ENCODE data around the gene ZNF575.
A peak's percentile ranks its signal among the peaks of the same experiment; 100 is the strongest.

Gene ZNF575

GRCh38 chr19:43489310-43489709, 43.7 kb upstream of the ZNF575 start:
- Histone ChIP-seq H3K9me3 (ENCODE audit: control insufficient read depth, insufficient read depth, low read depth, low read length) (no peaks in the 10 kb centered on the region), H3K36me3 (ENCODE audit: control insufficient read depth in 2 of 2, insufficient read depth in 1 of 2, low read length in 2 of 2) (peaks cover 5 to 22% of the 10 kb centered on the region in 2 experiments), H3K4me1 (ENCODE audit: control insufficient read depth, insufficient read depth, low read length) (no peaks in the 10 kb centered on the region), H3K4me3 (ENCODE audit: low read depth, low read length) (no peak overlapping the region), H3K27ac (ENCODE audit: extremely low read depth, low read depth, low read length) (no peak overlapping the region)
- ChIA-PET CTCF (interaction anchor here (0.7 to 1.7 kb wide), 3 partner anchors 15 to 43 kb away, joined by 3 to 6 read pairs (median 3); no protein-coding TSS in a partner anchor), POLR2A (interaction anchor here (1.5 to 2.9 kb wide), 2 partner anchors 15 to 26 kb away, joined by 7 to 11 read pairs; partner anchors contain the start of gene PHLDB3)
- TF ChIP-seq, protein P1, sequence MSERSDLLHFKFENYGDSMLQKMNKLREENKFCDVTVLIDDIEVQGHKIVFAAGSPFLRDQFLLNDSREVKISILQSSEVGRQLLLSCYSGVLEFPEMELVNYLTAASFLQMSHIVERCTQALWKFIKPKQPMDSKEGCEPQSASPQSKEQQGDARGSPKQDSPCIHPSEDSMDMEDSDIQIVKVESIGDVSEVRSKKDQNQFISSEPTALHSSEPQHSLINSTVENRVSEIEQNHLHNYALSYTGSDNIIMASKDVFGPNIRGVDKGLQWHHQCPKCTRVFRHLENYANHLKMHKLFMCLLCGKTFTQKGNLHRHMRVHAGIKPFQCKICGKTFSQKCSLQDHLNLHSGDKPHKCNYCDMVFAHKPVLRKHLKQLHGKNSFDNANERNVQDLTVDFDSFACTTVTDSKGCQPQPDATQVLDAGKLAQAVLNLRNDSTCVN (tag by site-specific recombination; optimal IDR thresholded peaks at IDR 0.05): no peak
- no peak for TF ChIP-seq ZNF248 (tag by site-specific recombination; IDR thresholded peaks at IDR 0.05)
- TF ChIP-seq ZNF114 (tag by site-specific recombination; IDR thresholded peaks at IDR 0.05): no peak
- peak; percentile 28; the same call in 1 of the 2 replicates for TF ChIP-seq EGR2 (tag by site-specific recombination; IDR thresholded peaks at IDR 0.05; ENCODE audit: low read depth)
- TF ChIP-seq ZFP3 (tag by site-specific recombination; IDR thresholded peaks at IDR 0.05; ENCODE audit: low read depth): no peak
- TF ChIP-seq, protein P2, sequence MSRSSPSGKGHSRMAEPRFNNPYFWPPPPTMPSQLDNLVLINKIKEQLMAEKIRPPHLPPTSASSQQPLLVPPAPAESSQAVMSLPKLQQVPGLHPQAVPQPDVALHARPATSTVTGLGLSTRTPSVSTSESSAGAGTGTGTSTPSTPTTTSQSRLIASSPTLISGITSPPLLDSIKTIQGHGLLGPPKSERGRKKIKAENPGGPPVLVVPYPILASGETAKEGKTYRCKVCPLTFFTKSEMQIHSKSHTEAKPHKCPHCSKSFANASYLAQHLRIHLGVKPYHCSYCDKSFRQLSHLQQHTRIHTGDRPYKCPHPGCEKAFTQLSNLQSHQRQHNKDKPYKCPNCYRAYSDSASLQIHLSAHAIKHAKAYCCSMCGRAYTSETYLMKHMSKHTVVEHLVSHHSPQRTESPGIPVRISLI (tag by site-specific recombination; IDR thresholded peaks at IDR 0.05): no peak

- H3K4me3 ChIP-seq (ENCODE audit: low read depth, low read length): no peak overlapping the region
- ChIA-PET POLR2A (interaction anchor here (0.5 to 2.9 kb wide), 5 partner anchors 10 to 28 kb away, joined by 3 to 11 read pairs (median 7); partner anchors contain the start of gene PHLDB3), CTCF (interaction anchor here (0.7 to 1.7 kb wide), 5 partner anchors 14 to 1560 kb away, joined by 3 to 6 read pairs (median 5); no protein-coding TSS in a partner anchor)
- no peaks in the 10 kb centered on the region for H3K4me1 ChIP-seq (ENCODE audit: control insufficient read depth, insufficient read depth, low read length)
- H3K36me3 ChIP-seq (ENCODE audit: control insufficient read depth in 2 of 2, insufficient read depth in 1 of 2, low read length in 2 of 2): peaks cover 10 to 26% of the 10 kb centered on the region in 2 experiments
- no peaks in the 10 kb centered on the region for H3K9me3 ChIP-seq (ENCODE audit: control insufficient read depth, insufficient read depth, low read depth, low read length)
- no peak overlapping the region for H3K27ac ChIP-seq (ENCODE audit: extremely low read depth, low read depth, low read length)
- TF ChIP-seq ZNF366 (tag by site-specific recombination; conservative IDR thresholded peaks at IDR 0.05): peak; percentile 39; the same call in 1 of the 2 replicates
- no peak for TF ChIP-seq ZNF416 (tag by site-specific recombination; IDR thresholded peaks at IDR 0.05)
- no peak for TF ChIP-seq WT1 (tag by site-specific recombination; IDR thresholded peaks at IDR 0.05)
- TF ChIP-seq SCRT1 (tag by site-specific recombination; IDR thresholded peaks at IDR 0.05; ENCODE audit: borderline replicate concordance): no peak
- peak; percentile 92 for TF ChIP-seq ZNF121 (tag by site-specific recombination; IDR thresholded peaks at IDR 0.05)
- no peak for TF ChIP-seq OSR2 (tag by site-specific recombination; IDR thresholded peaks at IDR 0.05)
- TF ChIP-seq ZNF112 (tag by site-specific recombination; IDR thresholded peaks at IDR 0.05): no peak
These were observed 42.9 kb upstream of the ZNF575 start for GRCh38 chr19:43489979-43490599.

- H3K9me3 ChIP-seq (ENCODE audit: control insufficient read depth, insufficient read depth, low read depth, low read length): no peaks in the 10 kb centered on the region
- CTCF ChIA-PET: interaction anchor here (0.7 to 1.7 kb wide), 3 partner anchors 13 to 104 kb away, joined by 3 to 6 read pairs (median 5); no protein-coding TSS in a partner anchor
- H3K36me3 ChIP-seq (ENCODE audit: control insufficient read depth in 2 of 2, insufficient read depth in 1 of 2, low read length in 2 of 2): peaks cover 16 to 28% of the 10 kb centered on the region in 2 experiments
- H3K27ac ChIP-seq (ENCODE audit: extremely low read depth, low read depth, low read length): no peak overlapping the region
- H3K4me3 ChIP-seq (ENCODE audit: low read depth, low read length): no peak overlapping the region
- POLR2A ChIA-PET: interaction anchor here (0.5 to 2.9 kb wide), 6 partner anchors 10 to 27 kb away, joined by 3 to 11 read pairs (median 5); partner anchors contain the start of gene PHLDB3
- TF ChIP-seq, protein P3, sequence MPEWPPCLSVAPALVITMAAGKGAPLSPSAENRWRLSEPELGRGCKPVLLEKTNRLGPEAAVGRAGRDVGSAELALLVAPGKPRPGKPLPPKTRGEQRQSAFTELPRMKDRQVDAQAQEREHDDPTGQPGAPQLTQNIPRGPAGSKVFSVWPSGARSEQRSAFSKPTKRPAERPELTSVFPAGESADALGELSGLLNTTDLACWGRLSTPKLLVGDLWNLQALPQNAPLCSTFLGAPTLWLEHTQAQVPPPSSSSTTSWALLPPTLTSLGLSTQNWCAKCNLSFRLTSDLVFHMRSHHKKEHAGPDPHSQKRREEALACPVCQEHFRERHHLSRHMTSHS (tag by site-specific recombination; IDR thresholded peaks at IDR 0.05): no peak
- TF ChIP-seq GLIS1 (tag by site-specific recombination; IDR thresholded peaks at IDR 0.05): peak; percentile 85
- 0 out of 2 replicates have a peak, but pooled peaks have one; percentile 12 for TF ChIP-seq GLIS2 (tag by site-specific recombination; IDR thresholded peaks at IDR 0.05)
- TF ChIP-seq ZBTB20 (tag by site-specific recombination; IDR thresholded peaks at IDR 0.05): no peak
- TF ChIP-seq INSM2 (tag by site-specific recombination; IDR thresholded peaks at IDR 0.05): no peak
- H3K4me1 ChIP-seq (ENCODE audit: control insufficient read depth, insufficient read depth, low read length): no peaks in the 10 kb centered on the region
These were observed 42.2 kb upstream of the ZNF575 start for GRCh38 chr19:43490759-43491158.

Data from HEK293 (cell line).